Adrenal gland (tissue), 5 donors: ENCODE measurements around the gene AIM2.

Source experiments
- POLR2A ChIP-seq, 2 donors: fragments of 450-650 bp; IDR thresholded peaks; one replicate each; pipeline ENCODE4 v1.6.1; 2017; ENCODE audit warnings: antibody characterized with exemption in 2 of 2, mild to moderate bottlenecking in 2 of 2, moderate library complexity in 1 of 2
- TF ChIP-seq, protein P1 (sequence below), 6 experiments: fragments of 450-650 bp in 4 of 6; fragments of 200-600 bp in 2 of 6; sonication (generic) in 1 of 6; IDR thresholded peaks; 1 replicate in 5 of 6; 2 replicates in 1 of 6; pipeline versions ENCODE4 v1.5.1 to v1.8.0; 2016 to 2021; ENCODE audit warnings: antibody characterized with exemption in 6 of 6, mild to moderate bottlenecking in 2 of 6, moderate library complexity in 1 of 6
- donor health status: DM: no; HTN: no; CAD: no.

DNA sequence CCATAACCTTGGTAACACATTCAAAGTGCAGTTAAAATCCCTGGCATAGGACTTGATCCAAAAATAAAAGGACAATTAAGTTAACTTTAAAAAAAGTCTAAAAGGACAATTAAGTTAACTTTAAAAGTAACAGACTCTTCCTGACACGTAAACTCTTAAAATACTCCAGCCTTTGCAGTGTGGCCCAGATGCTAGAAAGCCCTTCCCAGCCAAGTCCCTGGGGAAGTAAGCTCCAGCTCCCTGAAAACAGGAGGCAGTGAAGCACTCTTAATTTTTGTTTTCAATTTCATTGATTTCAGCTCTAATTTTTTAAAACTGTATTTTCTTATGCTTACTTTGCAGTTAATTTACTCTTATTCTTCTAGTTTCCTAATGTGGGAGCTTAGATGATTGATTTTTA lies 5.1 kb upstream of the AIM2 start:
- TF ChIP-seq POLR2A (IDR thresholded peaks at IDR 0.05): no peak
- TF ChIP-seq, protein P1, sequence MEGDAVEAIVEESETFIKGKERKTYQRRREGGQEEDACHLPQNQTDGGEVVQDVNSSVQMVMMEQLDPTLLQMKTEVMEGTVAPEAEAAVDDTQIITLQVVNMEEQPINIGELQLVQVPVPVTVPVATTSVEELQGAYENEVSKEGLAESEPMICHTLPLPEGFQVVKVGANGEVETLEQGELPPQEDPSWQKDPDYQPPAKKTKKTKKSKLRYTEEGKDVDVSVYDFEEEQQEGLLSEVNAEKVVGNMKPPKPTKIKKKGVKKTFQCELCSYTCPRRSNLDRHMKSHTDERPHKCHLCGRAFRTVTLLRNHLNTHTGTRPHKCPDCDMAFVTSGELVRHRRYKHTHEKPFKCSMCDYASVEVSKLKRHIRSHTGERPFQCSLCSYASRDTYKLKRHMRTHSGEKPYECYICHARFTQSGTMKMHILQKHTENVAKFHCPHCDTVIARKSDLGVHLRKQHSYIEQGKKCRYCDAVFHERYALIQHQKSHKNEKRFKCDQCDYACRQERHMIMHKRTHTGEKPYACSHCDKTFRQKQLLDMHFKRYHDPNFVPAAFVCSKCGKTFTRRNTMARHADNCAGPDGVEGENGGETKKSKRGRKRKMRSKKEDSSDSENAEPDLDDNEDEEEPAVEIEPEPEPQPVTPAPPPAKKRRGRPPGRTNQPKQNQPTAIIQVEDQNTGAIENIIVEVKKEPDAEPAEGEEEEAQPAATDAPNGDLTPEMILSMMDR (IDR thresholded peaks at IDR 0.05): no peak
